HepG2 (cell line): Measurements from ENCODE around the gene RPS8. TPM values are rescaled to one million over a fixed set of nuclear protein-coding genes. Genes with fewer than 3 reads are reported as not detected.

Experiments
- ATF7-NPFF ChIP-seq: sonication (generic); formaldehyde crosslinking; IDR thresholded peaks from 2 replicates; pipeline ENCODE4 v1.8.1; 2023; ENCODE audit warnings: mild to moderate bottlenecking, low read depth, missing genetic modification reagents, moderate library complexity
- CENPBD1 ChIP-seq: sonication (generic); formaldehyde crosslinking; IDR thresholded peaks from 2 replicates; pipeline ENCODE4 v1.8.0; 2022; ENCODE audit warnings: missing genetic modification reagents, low read depth, mild to moderate bottlenecking, borderline replicate concordance
- E2F2 ChIP-seq: sonication (generic); formaldehyde crosslinking; IDR thresholded peaks from 2 replicates; pipeline ENCODE4 v1.4.0; 2020; ENCODE audit warnings: missing genetic modification reagents, borderline replicate concordance
- FOXO4 ChIP-seq: sonication (generic); formaldehyde crosslinking; conservative IDR thresholded peaks from 2 replicates; pipeline ENCODE4 v1.8.1; 2023; ENCODE audit warnings: missing genetic modification reagents
- HES4 ChIP-seq: sonication (generic); formaldehyde crosslinking; IDR thresholded peaks from 2 replicates; pipeline ENCODE4 v1.9.0; 2021; ENCODE audit warnings: mild to moderate bottlenecking, missing genetic modification reagents, borderline replicate concordance
- HNRNPUL1 ChIP-seq: fragments of 200-400 bp; formaldehyde crosslinking; IDR thresholded peaks from 2 replicates; pipeline ENCODE4 v1.6.1; 2017; ENCODE audit warnings: low read depth, mild to moderate bottlenecking, low read length, moderate library complexity
- KLF16 ChIP-seq, 2 experiments: sonication (generic) in 1 of 2; formaldehyde crosslinking in 1 of 2; IDR thresholded peaks; 2 replicates each; pipeline versions ENCODE4 v1.6.1 to v1.8.0; 2016 to 2023; ENCODE audit warnings: missing genetic modification reagents in 2 of 2, missing compliant biosample characterization in 1 of 2
- NFKBIZ ChIP-seq: IDR thresholded peaks from 2 replicates; pipeline ENCODE4 v1.6.1; 2018; ENCODE audit warnings: missing genetic modification reagents, missing compliant biosample characterization
- PLSCR1 ChIP-seq: sonication (generic); formaldehyde crosslinking; IDR thresholded peaks from 2 replicates; pipeline ENCODE4 v1.5.0; 2020; ENCODE audit warnings: missing genetic modification reagents, mild to moderate bottlenecking, borderline replicate concordance
- RFX1 ChIP-seq: fragments of 450-650 bp; IDR thresholded peaks from 2 replicates; pipeline ENCODE4 v1.6.1; 2017
- SMYD3 ChIP-seq: sonication (generic); formaldehyde crosslinking; IDR thresholded peaks from 2 replicates; pipeline ENCODE4 v1.8.1; 2023; ENCODE audit warnings: mild to moderate bottlenecking, missing genetic modification reagents
- SNAI1 ChIP-seq: sonication (generic); formaldehyde crosslinking; IDR thresholded peaks from 2 replicates; pipeline ENCODE4 v1.5.0; 2020; ENCODE audit warnings: mild to moderate bottlenecking, missing genetic modification reagents, borderline replicate concordance
- TERF1 ChIP-seq: sonication (generic); formaldehyde crosslinking; IDR thresholded peaks from 2 replicates; pipeline ENCODE4 v1.8.0; 2022; ENCODE audit warnings: mild to moderate bottlenecking, missing genetic modification reagents, moderate library complexity
- THAP9 ChIP-seq: sonication (generic); formaldehyde crosslinking; IDR thresholded peaks from 2 replicates; pipeline ENCODE4; 2020; ENCODE audit warnings: missing genetic modification reagents, mild to moderate bottlenecking, borderline replicate concordance
- YEATS2 ChIP-seq: sonication (generic); formaldehyde crosslinking; IDR thresholded peaks from 2 replicates; pipeline ENCODE4 v1.4.0; 2020; ENCODE audit warnings: missing genetic modification reagents, borderline replicate concordance
- ZNF362 ChIP-seq: sonication (generic); formaldehyde crosslinking; IDR thresholded peaks from 2 replicates; pipeline ENCODE4 v1.4.0; 2020; ENCODE audit warnings: missing genetic modification reagents, mild to moderate bottlenecking, borderline replicate concordance
- ZNF563 ChIP-seq: sonication (generic); formaldehyde crosslinking; IDR thresholded peaks from 2 replicates; pipeline ENCODE4 v1.8.0; 2022; ENCODE audit warnings: mild to moderate bottlenecking, moderate library complexity, missing genetic modification reagents
- ZNF788 ChIP-seq: sonication (generic); formaldehyde crosslinking; IDR thresholded peaks from 2 replicates; pipeline ENCODE4 v1.5.0; 2020; ENCODE audit warnings: mild to moderate bottlenecking, missing genetic modification reagents, borderline replicate concordance
- polyA plus RNA-seq, 8 experiments: library from polyadenylated mRNA; depleted of rRNA in 3 of 8; stranded (reverse) in 7 of 8; unstranded in 1 of 8; fragments of >200 nt; fragmentation: Illumina TruSeq in 4 of 8; extraction: Trizol in 4 of 8; gene quantifications; 2 replicates each; pipeline versions ENCODE4 v1.2.1 to v1.2.3, GENCODE V29; 2011 to 2016; ENCODE audit warnings: low read depth in 4 of 8, missing spikeins in 1 of 8, mixed read lengths in 1 of 8; ENCODE audit not compliant: insufficient read depth in 1 of 8
- total RNA-seq, 5 experiments: library from RNA; depleted of rRNA; stranded (reverse); fragments of >200 nt; fragmentation: Illumina TruSeq; extraction: Trizol; gene quantifications; 2 replicates each; pipeline ENCODE4 v1.2.3, GENCODE V29; 2016; ENCODE audit warnings: low read depth in 1 of 5

RPS8 gene
- total and polyA plus RNA-seq, 2 of the 13 experiments (the other 11 are each of a cell fraction or from before 2014, with no cell fraction given): 2,628 to 2,822 TPM

- peak; percentile 35; the same call in 1 of the 2 replicates for TF ChIP-seq ZNF362
- TF ChIP-seq FOXO4 (CRISPR knock-in tag): no peak
- no peak for TF ChIP-seq TERF1 (CRISPR knock-in tag)
- peak; percentile 84; the same call in 1 of the 2 replicates for TF ChIP-seq ZNF563
- TF ChIP-seq HNRNPUL1: no peak
- TF ChIP-seq E2F2 (CRISPR knock-in tag): no peak
- peak; percentile 72; the same call in 1 of the 2 replicates for TF ChIP-seq YEATS2 (CRISPR knock-in tag)
- TF ChIP-seq THAP9 (CRISPR knock-in tag): no peak; the same call in 1 of the 2 replicates
- TF ChIP-seq SNAI1 (CRISPR knock-in tag): 0 out of 2 replicates have a peak, but pooled peaks have one; percentile 4
- TF ChIP-seq RFX1: peak; percentile 98
- TF ChIP-seq PLSCR1 (CRISPR knock-in tag): no peak; the same call in 1 of the 2 replicates
- peak; percentile 48 for TF ChIP-seq ATF7-NPFF (CRISPR knock-in tag)
- TF ChIP-seq ZNF788 (CRISPR knock-in tag): peak; percentile 45; the same call in 1 of the 2 replicates
- peak; percentile 86 for TF ChIP-seq HES4 (CRISPR knock-in tag)
- peak in 1 of 2 experiments; percentile 74; a peak in 2 of 4 replicates for TF ChIP-seq KLF16 (CRISPR knock-in tag; IDR thresholded peaks at IDR 0.05)
- TF ChIP-seq NFKBIZ (CRISPR knock-in tag): no peak
- peak; percentile 74; the same call in 1 of the 2 replicates for TF ChIP-seq SMYD3
- TF ChIP-seq CENPBD1 (CRISPR knock-in tag): no peak
Measured at GRCh38 chr1:44807364-44808062, 32.2 kb downstream of the RPS8 start (continued).
